Measurements from ENCODE around the gene PRKCB. TPM values are rescaled to one million over a fixed set of nuclear protein-coding genes. Genes with fewer than 3 reads are reported as not detected.
A peak's percentile ranks its signal among the peaks of the same experiment; 100 is the strongest.

Gene PRKCB
- total and polyA plus RNA-seq, 2 of the 8 experiments (the other 6 are each of a cell fraction or from before 2014, with no cell fraction given) = 7.1 to 12.1 TPM

- H2BK120ac ChIP-seq (replicated peaks; ENCODE audit: low read depth, low read length) = no peak overlapping the region
- no peak overlapping the region for H4K8ac ChIP-seq (ENCODE audit: extremely low read depth, insufficient read depth, low read length)
- ChIA-PET CTCF (ENCODE audit: partially characterized antibody) (interaction anchor here (0.8 to 1.9 kb wide), 5 partner anchors 157 to 239 kb away, joined by 3 to 7 read pairs (median 3); no protein-coding TSS in a partner anchor), POLR2A (ENCODE audit: partially characterized antibody) (interaction anchor here (0.6 kb wide), 1 partner anchor 223 kb away, joined by 3 read pairs; no protein-coding TSS in a partner anchor)
- DNase-seq (ENCODE audit: low read depth in 1 of 2, low spot score in 2 of 2) (no peak), FAIRE-seq (no peak)
- no peak overlapping the region for H3K4ac ChIP-seq (replicated peaks; ENCODE audit: insufficient read length, low read depth, low read length)
- H3K79me2 ChIP-seq (ENCODE audit: control insufficient read depth in 1 of 2, insufficient read depth in 2 of 2, low read length in 2 of 2) = no peaks in the 10 kb centered on the region
- no peak overlapping the region for H3K56ac ChIP-seq (replicated peaks; ENCODE audit: insufficient read length, low read depth, low read length)
- 0 out of 2 replicates have a peak overlapping the region, but pooled peaks have one; percentile 32 for H2AFZ ChIP-seq (ENCODE audit: low read length)
- H3K18ac ChIP-seq (ENCODE audit: extremely low read depth, low read length) = no peak overlapping the region
- H3K23ac ChIP-seq (ENCODE audit: insufficient read length) = no peak overlapping the region
- H3K36me3 ChIP-seq (ENCODE audit: control insufficient read depth in 2 of 4, insufficient read depth in 4 of 4, low read length in 3 of 4) = no peaks in the 10 kb centered on the region
- no peak overlapping the region for H4K91ac ChIP-seq (replicated peaks; ENCODE audit: insufficient read length, low read length)
- H3K79me1 ChIP-seq (ENCODE audit: low read depth, low read length) = no peaks in the 10 kb centered on the region
- no peak overlapping the region for H2BK20ac ChIP-seq (ENCODE audit: low read length)
- H4K20me1 ChIP-seq (replicated peaks in 1 of 2; ENCODE audit: control insufficient read depth in 1 of 2, insufficient read depth in 2 of 2, low read length in 2 of 2) = no peaks in the 10 kb centered on the region
- no peak overlapping the region for H3K4me3 ChIP-seq (ENCODE audit: extremely low read depth in 1 of 4, insufficient read depth in 2 of 4, low read depth in 3 of 4, low read length in 4 of 4)
- no peaks in the 10 kb centered on the region for H3K4me1 ChIP-seq (replicated peaks in 1 of 4; ENCODE audit: control insufficient read depth in 3 of 4, insufficient read depth in 4 of 4, low read length in 3 of 4)
- no peaks in the 10 kb centered on the region for H3K23me2 ChIP-seq (ENCODE audit: low read depth, low read length)
- H3K4me2 ChIP-seq (ENCODE audit: insufficient read depth in 1 of 2, low read depth in 2 of 2, low read length in 2 of 2) = no peak overlapping the region
- H2BK12ac ChIP-seq (ENCODE audit: low read depth, low read length) = no peak overlapping the region
- no peaks in the 10 kb centered on the region for H3K9me3 ChIP-seq (ENCODE audit: insufficient read depth in 2 of 2, low read depth in 1 of 2, low read length in 1 of 2)
- H2AK5ac ChIP-seq (ENCODE audit: low read depth, low read length) = no peak overlapping the region
- no peak overlapping the region for H4K5ac ChIP-seq (ENCODE audit: insufficient read length, low read depth, low read length)
- H2BK5ac ChIP-seq (ENCODE audit: low read depth, low read length) = no peak overlapping the region
- H3K9ac ChIP-seq (replicated peaks in 1 of 4; ENCODE audit: extremely low read depth in 1 of 4, low read depth in 3 of 4, low read length in 3 of 4) = no peak overlapping the region
- 86% methylated on average over 1 of the region's 1 CpG; no CpG with 5 or more reads in 1 of the 2 experiments for WGBS, 2 experiments (ENCODE audit: extremely low coverage in 1 of 2, insufficient coverage in 1 of 2, insufficient read length in 1 of 2, insufficient replicate concordance in 2 of 2, low coverage in 1 of 2, low lambda C conversion rate in 2 of 2, missing lambda C conversion rate in 1 of 2)
- H2BK15ac ChIP-seq (ENCODE audit: low read length) = no peak overlapping the region
- H3K27ac ChIP-seq (ENCODE audit: low read depth, low read length) = no peak overlapping the region
- no peaks in the 10 kb centered on the region for H3K27me3 ChIP-seq (replicated peaks in 1 of 4; ENCODE audit: control insufficient read depth in 3 of 4, extremely low read depth in 1 of 4, insufficient read depth in 3 of 4, low read length in 3 of 4)
- H3K14ac ChIP-seq (ENCODE audit: insufficient read length) = no peak overlapping the region
- TF ChIP-seq CHD2 (IDR thresholded peaks at IDR 0.05; ENCODE audit: low read length) (no peak), CTCF (IDR thresholded peaks at IDR 0.05; ENCODE audit: control extremely low read depth in 1 of 3, insufficient read depth in 1 of 3, low read depth in 1 of 3, low read length in 3 of 3) (no peak), SIRT6 (IDR thresholded peaks at IDR 0.05; ENCODE audit: low read length) (no peak), E2F6 (IDR thresholded peaks at IDR 0.05) (no peak), GABPA (IDR thresholded peaks at IDR 0.05; ENCODE audit: borderline replicate concordance, insufficient read depth, low read length) (no peak), KDM1A (IDR thresholded peaks at IDR 0.05; ENCODE audit: borderline replicate concordance, low read length) (no peak), ATF2 (IDR thresholded peaks at IDR 0.05; ENCODE audit: low read length) (no peak), RXRA (IDR thresholded peaks at IDR 0.05; ENCODE audit: insufficient read depth, low read depth, low read length) (no peak), CHD1 (IDR thresholded peaks at IDR 0.05; ENCODE audit: low read depth, low read length) (no peak)
These were observed 28.8 kb upstream of the PRKCB start for GRCh38 chr16:23807028-23807427.
